Measurements from ENCODE around the gene KDM1B. TPM values are rescaled to one million over a fixed set of nuclear protein-coding genes. Genes with fewer than 3 reads are reported as not detected.

KDM1B gene
- total RNA-seq, 1 experiment from 2014 or later = 25.0 TPM

GRCh38 chr6:18242062-18242851, 87.0 kb downstream of the KDM1B start:
- TF ChIP-seq EZH2phosphoT487 (IDR thresholded peaks at IDR 0.05; ENCODE audit: borderline replicate concordance, low read length) (no peak), CTCF (conservative IDR thresholded peaks at IDR 0.05; ENCODE audit: low read depth, low read length) (no peak), EZH2 (IDR thresholded peaks at IDR 0.05; ENCODE audit: low read length, unreplicated experiment) (no peak)
- Histone ChIP-seq H3K4me2 (ENCODE audit: low read length) (peak overlapping the region; percentile 49), H3K9ac (ENCODE audit: low read length) (peak overlapping the region; percentile 30; the same call in 1 of the 2 replicates), H3F3A (ENCODE audit: low read length, unreplicated experiment) (peaks cover 8% of the 10 kb centered on the region), H3K4me3 (ENCODE audit: low read length) (no peak overlapping the region), H3K4me1 (ENCODE audit: insufficient read depth, low read length) (peaks cover 39% of the 10 kb centered on the region), H3K9me2 (replicated peaks; ENCODE audit: low read length) (no peaks in the 10 kb centered on the region), H3K27me3 (ENCODE audit: low read length) (no peaks in the 10 kb centered on the region), H3K36me3 (ENCODE audit: low read depth, low read length) (peaks cover 67% of the 10 kb centered on the region), H3K27ac (ENCODE audit: low read length) (peak overlapping the region; percentile 74), H3K79me2 (ENCODE audit: low read length) (peaks cover 50% of the 10 kb centered on the region), H4K20me1 (ENCODE audit: low read length) (peaks cover 17% of the 10 kb centered on the region), H3K9me3 (ENCODE audit: low read length) (no peaks in the 10 kb centered on the region), H2AFZ (ENCODE audit: low read length) (no peak overlapping the region)
- ChIA-PET POLR2A (ENCODE audit: unreplicated experiment) (interaction anchor here (0.6 to 0.9 kb wide), 3 partner anchors 59 to 88 kb away, joined by 3 to 10 read pairs (median 5); partner anchors contain the start of gene TPMT), CTCF (no interaction called here)
- no TSS peak for BruUV-seq (replicated peaks)
- peak; percentile 88 for DNase-seq
- peak; percentile 84 for ATAC-seq
- intact Hi-C loops (cut with micrococcal nuclease) = loop anchor here (10.0 kb wide), 1 partner anchor 377 kb away; no protein-coding TSS in a partner anchor

DNA sequence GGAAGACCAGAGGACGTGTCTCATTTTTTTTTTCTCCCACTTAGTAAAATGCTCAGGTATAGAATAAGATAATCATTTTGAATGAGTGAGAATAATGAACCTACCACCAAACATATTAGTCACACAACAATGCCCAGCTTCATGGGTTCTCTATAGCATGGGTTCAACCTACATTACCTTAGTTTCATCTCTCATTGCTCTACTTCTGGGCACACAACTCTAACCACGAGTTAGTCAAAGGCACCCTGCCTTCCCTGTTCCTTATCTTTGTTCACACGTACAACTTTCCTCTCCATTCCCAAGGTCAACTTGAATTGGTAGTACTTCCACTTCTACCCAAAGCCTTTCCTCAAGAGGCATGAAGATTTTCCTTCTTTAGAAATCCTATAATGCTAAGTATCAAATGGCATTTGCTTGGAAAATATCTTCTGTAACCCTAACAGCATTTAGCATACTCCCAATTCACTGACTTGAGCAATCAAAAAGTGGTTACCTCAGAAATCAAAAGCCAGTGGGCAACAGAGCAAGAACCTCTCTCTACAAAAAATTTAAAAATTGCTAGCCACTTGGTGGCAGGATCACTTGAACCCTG, 88.2 kb downstream of the KDM1B start:
- H3F3A ChIP-seq (ENCODE audit: low read length, unreplicated experiment) = peaks cover 8% of the 10 kb centered on the region
- H4K20me1 ChIP-seq (ENCODE audit: low read length) = peaks cover 17% of the 10 kb centered on the region
- DNase-seq (no peak), ATAC-seq (no peak)
- TF ChIP-seq EZH2 (IDR thresholded peaks at IDR 0.05; ENCODE audit: low read length, unreplicated experiment) = no peak
- no peak for TF ChIP-seq CTCF (conservative IDR thresholded peaks at IDR 0.05; ENCODE audit: low read depth, low read length)
- no peak for TF ChIP-seq EZH2phosphoT487 (IDR thresholded peaks at IDR 0.05; ENCODE audit: borderline replicate concordance, low read length)
- H3K36me3 ChIP-seq (ENCODE audit: low read depth, low read length) = peaks cover 63% of the 10 kb centered on the region
- H2AFZ ChIP-seq (ENCODE audit: low read length) = no peak overlapping the region
- no peak overlapping the region for H3K4me3 ChIP-seq (ENCODE audit: low read length)
- H3K9me2 ChIP-seq (replicated peaks; ENCODE audit: low read length) = no peaks in the 10 kb centered on the region
- no peak overlapping the region for H3K4me2 ChIP-seq (ENCODE audit: low read length)
- intact Hi-C loops (cut with micrococcal nuclease) = loop anchor here (10.0 kb wide), 1 partner anchor 379 kb away; no protein-coding TSS in a partner anchor
- ChIA-PET CTCF (no interaction called here), POLR2A (ENCODE audit: unreplicated experiment) (no interaction called here)
- BruUV-seq (replicated peaks) = no TSS peak
- H3K9me3 ChIP-seq (ENCODE audit: low read length) = no peaks in the 10 kb centered on the region
- peak overlapping the region; percentile 74; the same call in 1 of the 2 replicates for H3K27ac ChIP-seq (ENCODE audit: low read length)
- H3K4me1 ChIP-seq (ENCODE audit: insufficient read depth, low read length) = peaks cover 40% of the 10 kb centered on the region
- H3K9ac ChIP-seq (ENCODE audit: low read length) = no peak overlapping the region
- peaks cover 53% of the 10 kb centered on the region for H3K79me2 ChIP-seq (ENCODE audit: low read length)
- H3K27me3 ChIP-seq (ENCODE audit: low read length) = no peaks in the 10 kb centered on the region
